HG03066 (cell line): Measurements from ENCODE around the gene AKR1C8.
"Not testable (repeated sequence)": the region's sequence is repeated elsewhere in the genome, so short reads cannot be mapped to it uniquely, and the experiment has no call there.

ENCODE experiments used
- ATAC-seq: cut with Tn5 transposase; IDR thresholded peaks from one replicate; pipeline ENCODE4 v1.9.1; 2021; ENCODE audit warnings: low read depth; ENCODE audit not compliant: unreplicated experiment

AKR1C8 gene

DNA sequence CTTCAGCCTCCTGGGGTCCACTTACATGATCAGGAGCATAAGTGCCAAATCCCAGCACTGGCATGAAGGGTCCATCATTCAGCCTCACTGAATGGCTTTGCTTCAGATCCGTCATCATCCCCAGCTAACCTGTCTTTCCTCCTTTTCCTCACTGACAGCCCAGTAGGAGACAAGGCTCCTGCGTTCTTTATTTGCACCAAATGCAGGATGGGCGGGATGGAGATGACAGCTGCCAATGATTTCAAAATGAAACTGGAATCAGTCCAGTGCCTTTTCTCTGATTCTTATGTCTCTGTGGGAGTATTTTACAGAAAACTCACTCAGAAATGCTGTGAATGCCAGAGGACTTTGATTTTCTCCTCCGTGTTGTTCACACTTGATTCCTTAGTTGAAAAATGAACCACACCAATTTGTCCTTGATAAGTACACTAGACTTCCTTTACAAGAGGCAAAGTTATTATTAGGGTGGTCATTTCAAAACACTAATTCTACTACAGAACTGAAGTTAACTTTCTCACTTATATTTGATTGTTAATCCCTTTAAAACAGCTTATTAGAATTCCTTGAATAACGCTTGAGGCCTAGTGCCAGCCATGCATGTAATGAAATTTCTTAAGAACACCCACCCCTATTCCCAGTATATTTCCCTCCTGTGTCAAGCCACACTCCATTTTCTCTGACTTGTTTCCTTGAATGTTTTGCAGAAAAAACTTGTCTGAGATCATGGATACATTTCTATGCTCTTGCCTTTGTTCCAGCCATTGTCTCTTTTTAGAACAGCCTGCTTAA, at the start of gene AKR1C8:
TSS of gene AKR1C8 (minus strand) at position 164 of the 789 bp plus-strand sequence. CDS start at position 118, 46 bp downstream.
- no peak for ATAC-seq

DNA sequence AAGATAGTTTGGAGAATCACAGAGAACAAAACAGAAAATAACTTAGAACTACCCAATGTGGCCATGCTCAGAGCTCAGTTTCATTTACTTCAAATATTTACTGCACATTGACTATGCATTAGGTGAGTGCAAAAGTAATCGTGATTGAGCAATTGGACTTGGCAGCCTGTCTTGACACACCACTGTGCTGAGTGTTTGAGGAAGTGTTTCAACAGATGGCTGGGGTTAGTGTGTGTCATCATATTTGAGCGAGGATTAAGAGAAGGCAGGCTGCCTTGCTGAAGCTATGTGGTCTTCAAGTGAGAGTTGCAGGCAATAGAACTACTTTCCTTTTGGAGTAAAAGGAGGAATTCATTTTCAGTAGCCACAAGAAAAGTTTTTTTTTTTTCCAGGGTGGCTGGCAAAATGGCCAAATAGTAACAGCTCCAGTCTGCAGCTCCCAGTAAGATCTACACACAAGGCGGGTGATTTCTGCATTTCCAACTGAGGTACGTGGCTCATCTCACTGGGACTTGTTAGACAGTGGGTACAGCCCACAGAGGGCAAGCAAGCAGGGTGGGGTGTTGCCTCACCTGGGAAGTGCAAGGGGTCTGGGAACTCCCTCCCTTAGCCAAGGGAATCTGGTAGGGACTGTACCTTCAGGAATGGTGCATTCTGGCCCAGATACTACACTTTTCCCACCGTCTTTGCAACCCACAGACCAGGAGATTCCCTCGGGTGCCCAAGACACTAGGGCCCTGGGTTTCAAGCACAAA, 49.3 kb upstream of the AKR1C8 start:
- no peak for ATAC-seq

DNA sequence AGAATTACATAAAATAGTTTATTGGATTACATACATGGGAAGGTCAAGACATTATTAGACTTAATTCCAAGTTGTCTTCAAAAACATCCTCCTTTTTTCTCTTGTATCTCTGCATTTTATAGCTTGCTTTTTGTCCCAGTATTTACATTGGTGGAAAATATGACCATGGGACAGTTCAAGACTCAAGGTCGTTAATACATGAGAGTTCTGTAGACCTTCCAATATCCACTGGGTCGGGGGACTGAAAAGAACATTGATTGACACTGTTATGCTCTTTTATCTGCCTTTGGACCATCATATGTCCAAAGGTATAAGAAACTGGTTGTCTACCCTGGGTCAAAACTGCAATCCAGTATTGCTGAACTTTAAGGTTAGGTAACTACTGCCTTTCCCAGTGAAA, 48.4 kb upstream of the AKR1C8 start:
- no peak for ATAC-seq

DNA sequence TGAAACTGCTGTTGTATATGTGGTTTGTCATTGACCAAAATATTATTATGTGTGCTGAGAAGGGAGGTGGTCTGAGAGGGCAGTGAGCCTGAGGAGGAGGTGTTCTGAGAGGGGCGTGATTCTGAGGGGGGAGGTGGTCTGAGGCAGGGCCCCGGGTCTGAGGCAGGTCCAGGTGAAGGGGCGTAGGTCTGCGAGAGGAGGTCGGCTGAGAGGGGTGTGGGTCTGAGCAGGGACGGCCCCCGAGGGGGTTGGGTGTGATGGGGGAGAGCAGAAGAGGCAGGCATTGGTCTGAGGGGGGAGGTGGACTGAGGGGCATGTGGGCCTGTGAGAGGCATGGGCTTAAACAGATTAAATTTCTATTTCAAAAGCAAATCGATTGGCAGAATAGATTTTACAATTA, 44.1 kb upstream of the AKR1C8 start:
- no peak for ATAC-seq

DNA sequence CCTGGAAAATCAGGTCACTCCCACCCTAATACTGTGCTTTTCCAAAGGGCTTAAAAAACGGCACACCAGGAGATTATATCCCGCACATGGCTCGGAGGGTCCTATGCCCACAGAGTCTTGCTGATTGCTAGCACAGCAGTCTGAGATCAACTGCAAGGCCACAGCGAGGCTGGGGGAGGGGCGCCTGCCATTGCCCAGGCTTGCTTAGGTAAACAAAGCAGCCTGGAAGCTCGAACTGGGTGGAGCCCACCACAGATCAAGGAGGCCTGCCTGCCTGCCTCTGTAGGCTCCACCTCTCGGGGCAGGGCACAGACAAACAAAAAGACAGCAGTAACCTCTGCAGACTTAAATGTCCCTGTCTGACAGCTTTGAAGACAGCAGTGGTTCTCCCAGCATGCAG, 38.0 kb upstream of the AKR1C8 start:
- ATAC-seq, result not testable (repeated sequence)

DNA sequence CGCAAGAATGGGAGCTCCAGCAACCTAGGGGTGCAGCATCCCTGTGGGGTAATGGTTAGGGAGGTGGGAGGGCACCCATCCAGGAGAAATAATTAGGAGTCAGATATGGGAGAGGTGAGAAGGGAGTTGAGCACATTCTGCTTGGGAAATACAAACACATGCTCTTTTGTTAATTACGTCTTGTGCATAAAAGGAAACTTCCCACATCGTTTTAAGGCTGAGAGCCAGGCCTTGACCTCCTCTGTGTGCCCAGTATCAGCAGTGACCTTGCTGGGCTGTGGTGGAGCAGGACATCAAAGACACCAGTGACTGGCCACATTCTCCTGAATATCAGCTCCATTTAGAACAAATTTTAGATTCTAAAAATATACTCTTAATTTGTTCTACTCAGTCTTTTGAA, 34.3 kb upstream of the AKR1C8 start:
- no peak for ATAC-seq

DNA sequence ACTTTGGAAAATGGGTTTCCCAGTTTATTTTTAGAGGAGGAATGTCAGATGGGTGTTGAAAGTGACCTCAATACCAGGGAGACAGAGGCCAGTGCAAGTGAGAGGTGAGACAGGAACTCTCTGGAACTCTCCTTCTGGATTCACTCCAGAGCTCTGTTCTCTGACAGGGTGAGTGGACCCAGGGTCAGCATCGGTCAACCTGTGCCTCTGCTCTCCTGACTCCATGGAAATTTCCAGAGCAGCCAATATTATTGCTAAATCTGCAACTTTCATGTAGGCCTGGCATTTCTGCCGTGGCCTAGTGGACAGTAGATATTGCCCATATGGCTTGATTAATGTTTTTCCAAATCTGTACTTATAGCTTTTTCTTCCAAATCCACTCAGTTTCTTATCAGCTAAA, 31.9 kb upstream of the AKR1C8 start:
- no peak for ATAC-seq

DNA sequence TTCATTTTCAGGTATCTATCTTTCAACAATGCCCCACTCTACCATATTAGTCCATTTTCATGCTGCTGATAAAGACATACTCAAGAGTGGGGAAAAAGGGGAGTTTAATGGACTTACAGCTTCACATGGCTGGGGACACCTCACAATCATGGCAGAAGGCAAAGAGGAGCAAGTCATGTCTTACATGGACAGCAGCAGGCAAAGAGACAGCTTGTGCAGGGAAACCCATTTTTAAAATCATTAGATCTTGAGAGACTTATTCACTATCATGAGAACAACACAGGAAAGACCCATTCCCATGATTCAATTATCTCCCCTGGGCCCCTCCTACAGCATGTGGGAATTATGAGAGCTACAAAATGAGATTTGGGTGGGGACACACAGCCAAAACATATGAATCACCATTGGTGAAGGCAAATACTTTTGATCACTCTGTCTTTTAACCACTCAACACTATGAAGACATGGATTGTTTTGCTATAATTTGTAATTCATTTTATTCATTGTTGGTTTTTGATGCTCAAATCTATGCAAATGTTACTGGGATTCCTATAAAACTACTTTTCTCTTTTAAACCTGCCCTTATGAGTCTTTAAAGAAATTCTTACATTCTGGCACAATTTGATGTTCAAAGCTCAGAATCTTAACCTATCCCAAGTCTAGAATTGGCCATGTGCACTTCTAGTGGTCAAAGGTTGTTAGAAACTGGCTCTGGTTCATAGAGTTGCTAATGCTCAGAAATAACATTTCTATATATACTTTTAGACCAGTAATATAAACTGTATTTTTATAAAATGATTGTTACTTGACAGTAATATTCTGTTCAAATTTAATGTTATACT, 27.0 kb upstream of the AKR1C8 start:
- ATAC-seq, result no peak

DNA sequence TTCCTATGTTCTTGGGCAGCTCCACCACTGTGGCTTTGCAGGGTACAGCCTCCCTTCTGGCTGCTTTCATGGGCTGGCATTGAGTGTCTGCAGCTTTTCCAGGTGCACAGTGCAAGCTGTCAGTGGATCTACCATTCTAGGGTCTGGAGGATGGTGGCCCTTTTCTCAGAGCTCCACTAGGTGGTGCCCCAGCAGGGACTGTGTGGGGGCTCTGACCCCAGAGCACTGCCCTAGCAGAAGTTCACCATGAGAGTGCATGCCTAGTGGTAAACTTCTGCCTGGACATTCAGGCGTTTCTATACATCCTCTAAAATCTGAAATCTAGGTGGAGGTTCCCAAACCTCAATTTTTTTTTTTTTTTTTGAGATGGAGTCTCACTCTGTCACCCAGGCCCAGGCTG, 25.3 kb upstream of the AKR1C8 start:
- ATAC-seq, result not testable (repeated sequence)

DNA sequence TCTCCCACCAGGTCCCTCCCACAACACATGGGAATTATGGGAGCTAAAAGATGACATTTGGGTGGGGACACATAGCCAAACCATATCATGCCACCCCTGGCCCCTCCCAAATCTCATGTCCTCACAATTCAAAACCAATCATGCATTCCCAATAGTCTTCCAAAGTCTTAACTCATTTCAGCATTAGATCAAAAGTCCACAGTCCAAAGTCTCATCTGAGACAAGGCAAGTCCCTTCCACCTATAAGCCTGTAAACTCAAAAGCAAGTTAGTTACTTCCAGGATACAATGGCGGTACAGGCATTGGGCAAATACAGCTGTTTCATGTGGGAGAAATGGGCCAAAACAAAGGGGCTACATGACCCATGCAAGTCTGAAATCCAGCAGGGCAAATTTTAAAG, 24.8 kb upstream of the AKR1C8 start:
- not testable (repeated sequence) for ATAC-seq

DNA sequence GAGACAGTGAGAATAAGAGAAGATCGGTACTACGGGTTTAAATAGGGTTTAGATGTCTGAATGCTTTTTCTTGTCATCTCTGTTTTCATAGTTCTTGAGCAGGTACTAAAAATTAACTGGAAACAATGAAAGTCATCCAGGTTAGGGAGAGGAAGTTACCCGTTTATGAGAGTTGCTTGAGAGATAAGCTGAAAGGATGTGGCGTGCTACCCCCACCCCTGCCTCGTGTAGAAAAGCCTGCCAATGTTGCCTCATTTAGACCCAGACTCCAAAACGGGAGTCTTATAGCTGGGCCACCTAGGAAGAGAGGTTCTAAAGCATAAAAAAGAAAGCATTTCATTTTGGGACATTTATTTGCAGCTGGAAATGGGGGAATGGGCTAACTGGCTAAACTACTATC, 21.8 kb upstream of the AKR1C8 start:
- no peak for ATAC-seq

DNA sequence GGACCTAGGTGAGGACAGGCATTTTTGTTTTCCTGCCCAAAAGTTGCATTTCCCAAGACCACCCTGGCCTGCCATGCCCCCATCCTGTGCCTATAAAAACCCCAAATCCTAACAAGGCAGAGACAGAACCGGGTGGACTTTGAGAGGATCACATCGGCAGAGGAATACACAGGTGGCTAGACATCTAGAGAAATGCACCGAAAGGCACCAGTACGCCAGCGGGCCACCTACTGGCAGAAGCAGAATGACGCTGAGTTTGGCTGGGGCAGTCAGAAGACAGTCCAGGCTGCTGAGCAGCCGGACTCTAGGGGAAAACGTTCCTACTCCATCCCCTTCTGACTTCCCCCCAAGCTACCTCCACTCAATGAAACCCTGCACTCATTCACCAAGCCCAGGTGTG, 14.4 kb upstream of the AKR1C8 start:
- no peak for ATAC-seq

DNA sequence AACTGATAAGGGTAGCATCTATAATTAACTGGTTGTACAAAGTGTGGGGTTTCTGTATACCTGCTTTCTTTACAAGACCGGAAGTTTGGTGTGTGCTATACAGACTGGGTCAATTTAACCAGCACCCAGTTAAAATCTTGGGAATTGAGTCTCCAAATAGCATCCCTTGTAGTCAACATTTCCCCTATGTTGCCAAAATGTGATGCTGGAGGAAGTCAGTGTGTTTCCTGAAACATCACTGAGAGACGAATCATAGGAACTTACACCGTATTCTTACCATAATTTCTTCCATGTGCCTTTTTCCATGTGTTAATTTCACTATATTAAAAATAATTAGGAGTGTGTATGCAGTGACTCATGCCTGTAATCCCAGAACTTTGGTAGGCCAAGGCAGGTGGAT, 13.4 kb upstream of the AKR1C8 start:
- ATAC-seq, result no peak

DNA sequence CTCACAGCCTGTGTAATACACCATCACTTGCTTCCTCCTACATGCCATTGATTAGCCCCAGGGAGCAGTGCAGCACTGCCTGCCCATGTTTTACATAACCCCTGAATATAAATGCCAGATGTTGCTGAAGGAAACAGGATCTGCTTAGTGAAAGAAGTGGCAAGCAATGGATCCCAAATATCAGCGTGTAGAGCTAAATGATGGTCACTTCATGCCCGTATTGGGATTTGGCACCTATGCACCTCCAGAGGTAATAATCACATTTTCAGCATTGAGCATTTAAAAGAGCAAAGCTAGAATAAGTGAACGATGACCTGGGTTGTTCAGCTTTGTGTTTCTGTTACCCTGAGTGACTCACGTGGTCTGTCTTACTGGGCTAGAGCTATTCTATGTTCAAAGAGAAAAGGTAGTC, 11.8 kb upstream of the AKR1C8 start, which contains the start of gene AKR1C4:
TSS of gene AKR1C4 (plus strand) at position 136 of the 412 bp plus-strand sequence. CDS start at position 167, 31 bp downstream.
- ATAC-seq, result no peak

DNA sequence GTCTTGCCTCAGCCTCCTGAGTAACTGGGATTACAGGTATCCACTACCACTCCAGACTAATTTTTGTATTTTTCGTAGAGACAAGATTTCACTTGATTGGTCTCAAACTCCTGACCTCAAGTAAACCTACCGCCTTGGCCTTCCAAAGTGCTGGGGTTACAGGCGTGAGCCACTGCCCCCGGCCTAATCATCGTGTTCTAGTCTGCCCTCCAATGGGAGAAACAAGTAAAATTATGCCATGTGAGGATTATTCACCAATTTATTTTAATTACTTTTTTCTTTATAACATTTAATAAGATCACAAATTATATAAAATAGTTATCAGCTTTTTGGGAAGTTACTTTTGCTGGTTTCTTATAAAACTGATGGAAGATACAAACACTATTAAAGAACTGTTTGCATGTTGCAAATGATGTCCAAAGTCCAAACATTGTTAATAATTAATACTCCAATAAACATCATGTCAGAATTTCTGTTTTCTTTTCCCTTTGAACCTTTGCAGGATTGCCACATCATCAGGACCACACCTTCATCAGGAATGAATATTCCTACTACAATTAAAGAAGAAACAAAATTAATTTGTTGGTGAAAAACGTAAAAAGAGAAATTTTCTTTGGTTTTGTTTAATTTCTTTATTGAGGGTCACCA, 10.9 kb upstream of the AKR1C8 start:
- no peak for ATAC-seq

DNA sequence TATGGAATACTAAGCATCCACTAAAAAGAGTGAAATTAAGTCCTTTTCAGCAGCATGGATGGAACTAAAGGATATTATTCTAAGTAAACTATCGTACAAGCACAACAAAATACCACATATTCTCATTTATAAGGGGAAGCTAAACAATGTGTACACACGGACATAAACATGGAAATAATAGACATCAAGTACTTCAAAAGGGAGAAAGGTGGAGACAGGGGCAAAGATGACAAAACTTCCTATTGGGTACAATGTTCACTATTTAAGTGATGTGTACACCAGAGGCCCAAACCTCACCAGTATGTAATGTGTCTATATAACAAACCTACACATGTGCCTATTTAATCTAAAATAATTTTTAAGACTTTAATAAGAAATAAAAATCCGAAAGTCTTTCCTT, 9.5 kb upstream of the AKR1C8 start:
- ATAC-seq, result no peak

DNA sequence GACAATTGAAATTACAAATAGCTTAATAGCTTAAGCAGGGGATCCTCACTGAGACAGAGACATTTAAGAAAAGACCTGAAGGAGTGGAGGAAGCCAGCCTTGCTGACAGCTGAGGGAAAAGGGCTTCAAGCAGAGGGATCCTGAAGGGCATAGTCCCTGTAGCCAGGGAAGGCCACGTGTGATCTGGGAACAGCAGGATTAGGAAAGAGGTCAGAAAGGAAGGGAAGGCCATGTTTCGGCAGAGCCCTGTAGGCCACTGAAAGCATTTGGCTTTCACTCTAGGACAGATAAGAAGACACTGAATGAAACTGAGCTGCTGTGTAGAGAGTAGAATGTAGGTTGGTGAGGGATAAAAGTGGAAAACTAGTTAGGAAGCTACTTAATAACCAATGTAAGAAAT, 3.4 kb upstream of the AKR1C8 start:
- no peak for ATAC-seq

DNA sequence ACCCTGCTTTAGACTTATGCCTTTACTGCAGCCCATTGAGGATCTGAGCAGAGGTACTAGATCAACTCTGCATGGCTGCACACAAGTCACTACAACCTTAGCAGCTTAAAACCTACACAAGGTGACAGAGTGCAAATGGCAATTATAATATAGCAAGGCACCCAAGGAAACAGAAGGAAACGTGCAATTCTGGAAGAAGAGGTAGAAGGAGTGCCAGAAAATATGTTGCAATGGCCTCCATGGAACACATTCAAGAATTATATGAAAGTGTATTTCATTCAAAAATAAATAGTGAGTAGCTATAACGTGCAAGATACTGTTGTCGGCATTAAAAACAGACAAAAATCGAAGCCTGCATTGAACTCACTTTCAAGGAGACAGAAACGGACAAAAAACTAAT, 2.9 kb upstream of the AKR1C8 start:
- no peak for ATAC-seq

DNA sequence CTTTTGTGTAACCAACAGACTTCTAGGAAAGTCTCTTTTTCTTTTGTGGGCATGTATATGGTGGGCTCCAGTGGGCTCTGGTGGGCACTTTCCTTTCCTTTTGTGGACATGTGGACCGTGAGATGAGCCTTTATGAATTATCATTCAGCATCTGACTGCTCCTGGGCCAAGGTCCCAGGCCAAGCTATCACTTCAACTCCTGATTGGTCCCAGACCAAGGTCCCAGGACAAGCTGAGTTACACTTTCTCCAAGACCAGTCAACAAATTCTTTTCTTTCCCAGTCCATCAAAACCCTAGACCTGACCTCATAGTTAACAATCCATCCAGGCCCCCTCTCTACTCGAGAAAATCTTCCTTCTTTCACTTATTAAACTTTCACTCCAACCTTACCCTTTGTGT, 1.0 kb downstream of the AKR1C8 start:
- ATAC-seq, result no peak

DNA sequence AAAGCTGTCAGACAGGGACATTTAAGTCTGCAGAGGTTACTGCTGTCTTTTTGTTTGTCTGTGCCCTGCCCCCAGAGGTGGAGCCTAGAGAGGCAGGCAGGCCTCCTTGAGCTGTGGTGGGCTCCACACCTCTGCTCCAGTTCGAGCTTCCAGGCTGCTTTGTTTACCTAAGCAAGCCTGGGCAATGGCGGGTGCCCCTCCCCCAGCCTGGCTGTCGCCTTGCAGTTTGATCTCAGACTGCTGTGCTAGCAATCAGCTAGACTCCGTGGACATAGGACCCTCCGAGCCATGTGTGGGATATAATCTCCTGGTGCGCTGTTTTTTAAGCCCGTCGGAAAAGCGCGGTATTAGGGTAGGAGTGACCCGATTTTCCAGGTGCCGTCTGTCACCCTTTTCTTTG, 4.4 kb downstream of the AKR1C8 start:
- not testable (repeated sequence) for ATAC-seq
